HG03575 (cell line): ENCODE data around the gene CCL24.
A peak's percentile ranks its signal among the peaks of the same experiment; 100 is the strongest.
"Not testable (repeated sequence)": the region's sequence is repeated elsewhere in the genome, so short reads cannot be mapped to it uniquely, and the experiment has no call there.

ENCODE experiments used
- ATAC-seq: cut with Tn5 transposase; IDR thresholded peaks from one replicate; pipeline ENCODE4 v1.9.1; 2021; ENCODE audit not compliant: unreplicated experiment, insufficient number of reproducible peaks, low FRiP score; ENCODE audit errors: extremely low read depth

The CCL24 gene, protein sequence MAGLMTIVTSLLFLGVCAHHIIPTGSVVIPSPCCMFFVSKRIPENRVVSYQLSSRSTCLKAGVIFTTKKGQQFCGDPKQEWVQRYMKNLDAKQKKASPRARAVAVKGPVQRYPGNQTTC

DNA sequence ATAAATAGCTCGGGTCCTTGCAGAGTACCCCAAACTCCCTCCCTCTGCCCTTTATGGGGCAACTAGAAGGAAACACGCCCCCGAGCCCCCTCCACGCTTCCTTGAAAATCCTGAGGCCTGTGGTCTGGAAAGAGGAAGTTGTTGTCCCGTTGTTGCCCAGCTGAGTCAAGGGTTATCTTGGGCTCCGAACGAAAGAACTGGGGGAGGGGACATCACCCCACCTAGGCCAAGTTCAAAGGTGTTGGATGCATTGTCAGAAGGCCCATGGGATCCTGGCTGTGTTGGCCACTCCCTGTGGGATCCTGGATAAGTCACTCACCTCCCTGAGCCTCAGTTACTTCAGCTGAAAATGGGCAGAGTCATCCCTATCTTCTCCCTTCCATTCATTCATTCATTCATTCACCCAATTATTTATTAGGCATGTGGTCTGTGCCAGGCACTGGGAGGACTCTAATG, at the start of gene CCL24:
CCL24 (minus strand) TSS at position 26 of the 456 bp plus-strand sequence. CDS start 91 bp downstream, outside the sequence.
- no peak for ATAC-seq

DNA sequence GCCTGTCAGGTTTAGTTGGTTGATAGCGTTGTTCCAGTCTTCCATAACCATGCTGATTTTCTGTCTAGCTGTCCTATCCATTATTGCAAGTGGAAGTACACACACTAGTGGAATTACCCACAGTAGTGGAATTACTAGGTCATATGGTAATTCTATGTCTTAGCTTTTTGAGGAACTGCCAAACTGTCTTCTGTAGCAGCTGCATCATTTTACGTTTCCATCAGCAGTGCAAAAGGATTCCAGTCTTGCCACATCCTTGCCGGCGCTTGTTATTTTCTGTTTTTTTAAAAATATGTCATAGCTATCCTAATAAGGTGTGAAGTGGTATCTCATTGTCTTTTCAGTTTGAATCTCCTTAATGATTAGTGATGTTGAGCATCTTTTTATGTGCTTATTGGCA, 48.0 kb upstream of the CCL24 start:
- ATAC-seq, result no peak

DNA sequence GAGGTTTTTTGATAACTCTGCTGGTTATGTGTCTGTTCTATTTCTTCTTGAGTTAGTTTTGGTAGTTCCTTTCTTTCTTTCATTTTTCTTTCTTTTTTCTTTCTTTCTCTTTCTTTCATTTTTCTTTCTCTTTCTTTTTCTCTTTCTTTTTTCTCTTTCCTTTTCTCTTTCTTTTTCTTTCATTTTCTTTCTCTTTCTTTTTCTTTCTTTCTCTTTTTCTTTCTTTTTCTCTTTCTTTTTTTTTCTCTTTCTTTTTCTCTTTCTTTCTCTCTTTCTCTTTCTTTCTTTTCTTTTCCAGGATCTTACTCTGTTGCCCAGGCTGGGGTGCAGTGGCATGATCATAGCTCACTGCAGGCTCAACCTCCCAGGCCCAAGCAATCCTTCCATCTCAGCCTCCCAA, 44.8 kb upstream of the CCL24 start:
- ATAC-seq, result no peak

DNA sequence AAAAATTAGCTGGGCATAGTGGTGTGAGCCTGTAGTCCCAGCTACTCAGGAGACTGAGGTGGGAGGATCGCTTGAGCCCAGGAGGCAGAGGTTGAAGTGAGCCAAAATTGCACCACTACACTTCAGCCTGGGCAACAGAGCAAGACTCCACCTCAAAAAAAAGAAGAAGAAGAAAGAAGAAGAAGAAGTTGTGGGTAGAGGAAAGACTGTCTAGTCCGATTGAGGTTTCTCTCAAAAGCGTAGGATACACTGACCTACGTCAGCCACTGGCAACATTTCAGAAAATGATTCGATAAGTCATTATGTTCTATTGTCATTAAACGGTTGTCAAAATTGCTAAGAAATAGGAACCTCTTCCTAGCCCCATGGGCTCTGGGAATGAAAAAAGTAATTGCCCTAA, 42.9 kb upstream of the CCL24 start:
- ATAC-seq, result no peak

DNA sequence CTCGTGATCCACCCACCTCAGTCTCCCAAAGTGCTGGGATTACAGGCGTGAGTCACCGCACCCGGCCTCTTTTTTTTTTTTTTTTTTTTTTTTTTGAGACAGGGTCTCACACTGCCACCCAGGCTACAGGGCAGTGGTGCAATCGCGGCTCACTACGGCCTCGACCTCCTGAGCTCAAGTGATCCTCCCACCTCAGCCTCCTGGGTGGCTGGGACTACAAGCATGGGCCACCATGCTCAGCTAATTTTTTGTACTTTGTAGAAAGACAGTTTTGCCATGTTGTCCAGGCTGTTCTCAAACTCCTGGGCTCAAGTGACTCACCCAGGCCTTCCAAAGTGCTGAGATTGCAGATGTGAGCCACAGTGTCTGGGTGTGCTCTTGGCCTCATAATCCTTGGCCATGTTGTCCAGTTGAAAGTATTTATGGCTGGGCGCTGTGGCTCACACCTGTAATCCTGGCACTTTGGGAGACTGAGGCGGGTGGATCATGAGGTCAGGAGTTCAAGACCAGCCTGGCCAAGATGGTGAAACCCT, 41.3 kb upstream of the CCL24 start:
- ATAC-seq, result not testable (repeated sequence)

DNA sequence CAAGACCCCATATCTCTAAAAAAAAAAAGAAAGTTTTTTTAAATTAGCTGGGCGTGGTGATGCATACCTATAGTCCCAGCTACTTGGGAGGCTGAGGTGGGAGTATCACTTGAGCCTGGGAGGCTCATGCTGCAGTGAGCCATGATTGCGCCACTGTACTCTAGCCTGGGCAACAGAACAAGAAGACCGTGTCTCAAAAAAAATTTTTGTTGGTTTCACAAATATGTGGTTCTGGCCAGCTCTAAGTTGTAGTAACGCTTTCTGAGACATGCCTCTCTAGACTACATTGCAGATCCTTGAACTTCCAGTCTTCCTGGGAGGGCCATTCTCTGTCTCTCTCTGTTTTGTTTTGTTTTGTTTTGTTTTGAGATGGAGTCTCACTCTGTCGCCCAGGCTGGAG, 40.6 kb upstream of the CCL24 start:
- no peak for ATAC-seq

DNA sequence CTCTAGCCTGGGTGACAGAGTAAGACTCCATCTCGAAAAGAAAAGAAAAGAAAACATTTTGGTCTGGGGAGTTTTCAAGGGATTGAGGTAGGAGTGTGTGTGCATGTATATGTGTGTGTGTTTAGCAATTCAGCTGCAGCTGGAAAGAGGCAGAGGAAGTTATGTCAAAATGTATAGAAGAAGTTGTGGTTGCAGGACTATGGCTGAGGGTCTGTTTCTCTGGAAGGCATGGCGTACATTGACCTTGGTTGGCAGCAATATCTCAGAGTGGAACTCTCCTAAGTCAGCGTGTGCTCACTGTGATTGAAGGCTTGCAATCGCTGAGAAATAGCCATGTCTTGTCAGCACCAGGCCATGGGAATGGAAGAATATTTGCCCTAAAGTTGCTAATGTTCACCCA, 36.6 kb upstream of the CCL24 start:
- ATAC-seq, result no peak

DNA sequence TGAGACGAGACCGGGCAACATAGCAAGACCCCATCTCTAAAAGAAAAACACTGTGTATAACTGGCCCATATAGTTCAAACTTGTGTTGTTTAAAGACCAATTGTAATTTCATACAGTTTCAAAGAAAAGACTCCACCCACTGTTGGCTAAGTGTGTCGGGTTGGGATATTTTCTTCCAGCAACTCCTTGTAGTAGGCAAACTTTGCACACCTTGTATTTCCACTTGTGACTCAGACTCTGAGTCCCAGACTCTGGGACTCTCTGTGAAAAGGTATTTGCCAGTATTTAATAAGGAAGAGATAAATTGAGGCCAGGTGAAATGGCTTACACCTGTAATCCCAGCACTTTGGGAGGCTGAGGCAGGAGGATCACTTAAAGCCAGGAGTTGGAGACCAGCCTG, 36.0 kb upstream of the CCL24 start:
- ATAC-seq, result no peak

DNA sequence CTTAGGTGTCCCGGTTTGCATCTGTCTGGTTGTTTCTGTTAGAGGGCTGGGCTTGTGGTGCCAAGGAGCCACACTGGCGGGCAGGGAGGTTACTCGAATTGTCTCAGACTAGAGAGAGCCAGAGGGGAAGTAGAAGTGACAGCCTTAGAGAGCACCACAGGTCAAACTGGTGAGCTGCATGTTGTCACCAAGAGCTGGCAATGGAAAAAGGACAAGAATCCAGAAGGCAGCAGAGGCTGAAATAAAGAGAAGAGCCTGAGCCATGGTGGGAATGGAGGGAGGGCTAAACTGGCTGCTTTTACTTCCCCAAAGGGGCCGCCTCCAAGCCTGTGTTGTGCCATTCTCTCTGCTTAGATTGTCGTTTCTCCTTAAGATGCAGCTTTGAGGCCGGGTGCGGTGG, 34.1 kb upstream of the CCL24 start:
- no peak for ATAC-seq

DNA sequence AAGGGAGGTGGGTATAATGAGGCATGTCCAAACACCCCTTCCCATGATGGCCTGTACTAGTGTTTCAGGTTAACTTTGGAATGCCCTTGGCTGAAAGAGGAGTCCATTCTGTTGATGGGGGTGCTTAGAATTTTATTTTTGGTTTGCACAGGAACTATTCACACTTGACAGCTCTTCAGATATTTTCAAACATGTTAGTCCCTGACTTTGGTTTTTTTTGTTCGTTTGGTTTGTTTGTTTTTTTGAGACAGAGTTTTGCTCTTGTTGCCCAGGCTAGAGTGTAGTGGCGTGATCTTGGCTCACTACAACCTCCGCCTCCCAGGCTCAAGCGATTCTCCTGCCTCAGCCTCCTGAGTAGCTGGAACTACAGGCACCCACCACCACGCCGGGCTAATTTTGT, 31.5 kb upstream of the CCL24 start:
- ATAC-seq, result not testable (repeated sequence)

DNA sequence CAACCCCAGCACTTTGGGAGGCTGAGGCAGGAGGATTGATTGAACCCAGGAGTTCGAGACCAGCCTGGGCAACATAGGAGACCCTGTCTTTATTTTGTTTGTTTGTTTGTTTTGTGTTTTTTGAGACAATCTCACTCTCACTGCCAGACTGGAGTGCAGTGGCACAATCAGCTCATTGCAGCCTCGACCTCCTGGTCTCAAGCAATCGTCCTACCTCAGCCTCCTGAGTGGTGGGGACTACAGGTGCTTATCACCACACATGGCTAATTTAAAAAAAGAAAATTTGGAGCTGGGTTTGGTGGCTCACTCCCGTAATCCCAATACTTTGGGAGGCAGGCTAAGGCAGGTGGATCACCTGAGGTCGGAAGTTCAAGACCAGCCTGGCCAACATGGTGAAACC, 30.6 kb upstream of the CCL24 start:
- no peak for ATAC-seq

DNA sequence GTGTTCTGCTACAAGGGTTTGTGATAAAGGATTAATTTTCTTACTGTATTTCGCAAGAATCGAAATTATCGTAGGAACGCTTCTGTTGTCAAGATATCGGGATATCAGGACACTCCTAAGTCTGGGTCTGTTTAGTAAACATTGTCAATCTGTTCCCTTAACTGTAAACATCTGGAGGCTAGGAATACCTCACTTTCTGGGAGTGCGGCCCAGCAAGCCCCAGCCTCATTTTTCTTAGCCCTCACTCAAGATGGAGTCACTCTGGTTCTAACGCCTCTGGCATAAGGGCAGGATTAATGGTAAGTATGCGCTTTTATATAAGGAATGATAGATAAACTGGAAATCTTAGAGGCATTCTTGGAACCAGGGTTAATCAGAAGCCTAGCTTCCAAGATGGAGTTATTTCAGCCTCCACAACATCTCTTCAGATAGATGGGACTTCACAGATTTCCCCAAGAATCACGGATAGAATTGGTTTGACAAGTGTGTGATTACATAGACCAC, 30.1 kb upstream of the CCL24 start:
- ATAC-seq, result no peak

DNA sequence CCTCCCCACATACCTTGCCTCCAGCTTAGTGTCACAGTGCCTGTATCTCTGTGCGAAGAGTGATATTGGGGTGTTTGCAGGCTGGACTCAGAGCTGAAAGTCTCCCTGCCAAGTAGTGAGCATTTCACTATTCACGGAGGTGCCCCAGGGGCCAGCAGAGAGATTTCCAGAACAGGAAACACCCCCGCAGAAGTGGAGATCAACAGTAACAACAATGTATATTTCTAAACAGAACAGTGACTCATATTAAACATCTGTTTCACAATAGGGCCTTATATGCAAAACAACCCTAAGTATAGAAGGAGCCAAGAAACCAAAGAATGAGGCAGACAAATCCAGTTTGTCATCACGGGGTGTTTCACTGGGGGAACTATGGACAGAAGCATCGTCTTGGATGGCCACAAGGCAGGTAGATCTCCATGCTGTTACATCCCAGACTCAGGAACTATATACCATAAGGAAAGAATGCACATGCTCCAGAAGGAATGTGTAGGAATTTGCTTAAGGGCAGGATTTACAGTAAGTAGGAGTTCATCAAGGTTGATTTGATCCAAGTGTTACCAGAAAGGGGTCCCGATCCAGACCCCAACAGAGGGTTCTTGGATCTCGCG, 29.3 kb upstream of the CCL24 start:
- peak; percentile 91 for ATAC-seq

DNA sequence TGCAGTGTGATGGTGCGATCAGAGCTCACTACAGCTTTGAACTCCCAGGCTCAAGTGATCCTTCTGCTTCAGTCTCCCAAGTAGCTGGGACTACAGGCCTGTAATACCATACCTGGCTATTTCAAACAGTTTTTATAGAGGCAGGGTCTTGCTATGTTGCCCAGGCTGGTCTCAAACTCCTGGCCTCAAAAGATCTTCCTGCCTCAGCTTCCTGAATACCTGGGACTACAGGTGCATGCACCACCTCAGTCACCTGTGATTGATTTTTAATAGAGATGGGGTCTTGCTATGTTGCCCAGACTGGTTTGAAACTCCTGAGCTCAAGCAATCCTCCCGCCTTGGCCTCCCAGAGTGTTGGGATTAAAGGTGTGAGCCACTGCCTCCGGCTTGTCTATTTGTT, 26.4 kb upstream of the CCL24 start:
- ATAC-seq, result no peak

DNA sequence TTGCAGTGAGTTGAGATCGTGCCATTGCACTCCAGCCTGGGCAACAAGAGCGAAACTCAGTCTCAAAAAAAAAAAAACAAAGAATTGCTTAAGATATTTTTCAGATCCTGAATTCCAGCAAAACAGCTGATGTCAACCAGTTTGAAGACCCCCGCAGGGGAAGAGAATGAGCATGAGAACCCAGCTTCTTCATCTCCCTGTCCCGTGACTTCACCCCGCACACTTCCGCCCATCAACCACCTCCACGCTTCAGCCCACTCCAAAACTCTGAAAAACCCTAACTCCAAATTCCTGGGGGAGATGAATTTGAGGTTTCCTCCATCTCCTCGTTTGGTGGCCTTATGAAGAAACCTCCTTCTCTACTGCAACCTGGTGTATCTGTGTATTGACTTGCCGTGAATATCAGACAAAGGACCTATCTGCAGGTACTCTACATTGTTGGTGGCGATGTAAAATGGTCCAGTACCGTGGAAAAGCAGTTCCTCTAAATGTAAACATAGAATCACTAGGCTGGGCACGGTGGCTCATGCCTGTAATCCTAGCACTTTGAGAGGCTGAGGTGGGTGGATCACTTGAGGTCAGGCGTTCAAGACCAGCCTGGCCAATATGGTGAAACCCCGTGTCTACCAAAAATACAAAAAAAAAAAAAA, 24.8 kb upstream of the CCL24 start:
- ATAC-seq, result not testable (repeated sequence)

DNA sequence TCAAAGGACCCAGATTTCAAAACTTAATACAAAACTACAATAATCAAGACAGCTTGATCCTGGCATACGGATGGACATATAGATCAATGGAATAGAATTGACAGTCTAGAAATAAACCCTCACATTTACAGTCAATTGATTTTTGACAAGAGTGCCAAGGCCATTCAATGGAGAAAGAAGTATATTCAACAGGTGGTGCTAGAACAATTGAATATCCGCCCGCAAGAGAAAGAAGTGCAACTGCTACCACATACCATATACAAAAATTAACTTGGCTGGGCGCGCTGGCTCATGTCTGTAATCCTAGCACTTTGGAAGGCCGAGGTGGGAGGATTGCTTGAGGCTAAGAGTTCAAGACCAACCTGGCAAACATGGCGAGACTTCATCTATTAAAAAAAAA, 23.2 kb upstream of the CCL24 start:
- no peak for ATAC-seq

DNA sequence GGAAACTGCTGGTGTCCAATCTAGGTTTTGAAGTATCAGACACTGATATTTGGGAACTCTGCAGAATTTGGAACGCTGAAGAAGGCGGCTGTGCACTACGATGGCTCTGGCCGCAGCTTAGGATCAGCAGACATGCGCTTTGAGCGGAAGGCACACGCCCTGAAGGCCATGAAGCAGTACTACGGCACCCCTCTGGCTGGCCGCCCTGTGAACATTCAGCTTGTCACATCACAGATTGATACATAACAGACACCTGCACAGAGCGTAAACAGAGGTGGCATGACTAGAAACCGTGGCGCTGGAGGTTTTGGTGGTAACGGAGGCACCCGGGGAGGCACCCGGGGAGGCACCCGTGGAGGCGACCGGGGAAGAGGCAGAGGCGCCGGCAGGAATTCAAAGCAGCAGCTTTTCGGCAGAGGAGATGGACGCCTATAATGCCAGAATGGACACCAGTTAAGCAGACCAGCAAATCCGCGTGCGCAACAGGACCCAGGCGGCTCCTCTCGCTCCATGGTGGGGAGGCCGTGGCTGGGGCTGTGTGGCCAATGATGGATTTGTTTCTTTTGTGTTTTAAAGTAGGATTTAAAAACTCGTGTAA, 22.2 kb upstream of the CCL24 start:
- ATAC-seq, result no peak

DNA sequence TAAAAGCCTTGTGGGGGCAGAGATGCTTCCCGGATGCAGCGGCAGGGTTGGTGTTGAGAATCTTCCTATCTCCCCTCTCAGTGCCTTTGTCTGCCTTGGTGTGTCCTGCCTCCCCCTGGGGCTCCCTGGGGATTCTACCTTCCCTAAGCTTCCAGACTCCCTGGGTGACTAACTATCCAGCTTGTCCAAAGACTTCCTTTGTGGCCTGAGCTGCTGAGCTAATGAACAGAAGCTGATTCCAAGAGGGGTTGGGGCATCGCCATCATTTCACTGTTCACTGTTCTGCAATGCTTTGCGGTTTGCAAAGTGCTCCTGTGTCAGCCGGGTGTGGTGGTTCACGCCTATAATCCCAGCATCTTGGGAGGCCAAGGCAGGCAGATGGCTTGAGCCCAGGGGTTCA, 20.1 kb upstream of the CCL24 start:
- not testable (repeated sequence) for ATAC-seq

DNA sequence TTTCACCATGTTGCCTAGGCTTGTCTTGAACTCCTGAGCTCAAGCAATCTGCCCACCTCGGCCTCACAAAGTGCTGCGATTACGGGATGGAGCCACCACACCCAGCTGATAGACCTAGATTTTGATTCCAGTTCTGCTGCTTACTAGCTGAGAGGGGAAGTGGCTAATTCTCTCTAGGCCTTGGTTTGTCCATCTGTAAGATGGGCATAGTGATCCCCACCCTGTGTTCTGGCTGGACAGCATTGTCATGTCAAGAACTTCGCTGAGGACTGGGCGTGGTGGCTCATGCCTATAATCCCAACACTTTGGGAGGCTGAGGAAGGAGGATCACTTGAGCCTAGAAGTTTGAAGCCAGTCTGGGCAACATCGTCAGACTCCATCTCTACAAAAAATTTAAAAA, 17.4 kb upstream of the CCL24 start:
- no peak for ATAC-seq

DNA sequence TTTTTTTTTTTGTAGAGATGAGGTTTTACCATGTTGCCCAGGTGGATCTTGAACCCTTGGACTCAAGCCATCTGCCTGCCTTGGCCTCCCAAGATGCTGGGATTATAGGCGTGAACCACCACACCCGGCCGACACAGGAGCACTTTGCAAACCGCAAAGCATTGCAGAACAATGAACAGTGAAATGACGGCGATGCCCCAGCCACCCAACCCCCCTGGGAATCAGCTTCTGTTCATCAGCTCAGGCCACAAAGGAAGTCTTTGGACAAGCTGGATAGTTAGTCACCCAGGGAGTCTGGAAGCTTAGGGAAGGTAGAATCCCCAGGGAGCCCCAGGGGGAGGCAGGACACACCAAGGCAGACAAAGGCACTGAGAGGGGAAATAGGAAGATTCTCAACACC, 16.1 kb upstream of the CCL24 start:
- ATAC-seq, result not testable (repeated sequence)
